HG03342 (cell line): Measurements from ENCODE around the gene PDGFB.

ENCODE experiments used
- ATAC-seq: cut with Tn5 transposase; IDR thresholded peaks from one replicate; pipeline ENCODE4 v1.9.1; 2021; ENCODE audit warnings: mild to moderate bottlenecking, moderate library complexity; ENCODE audit not compliant: unreplicated experiment

Gene PDGFB

GRCh38 chr22:39254789-39255298 is 10.1 kb upstream of the PDGFB start:
- ATAC-seq = no peak

GRCh38 chr22:39254122-39254521 is 9.3 kb upstream of the PDGFB start:
- ATAC-seq = no peak

DNA sequence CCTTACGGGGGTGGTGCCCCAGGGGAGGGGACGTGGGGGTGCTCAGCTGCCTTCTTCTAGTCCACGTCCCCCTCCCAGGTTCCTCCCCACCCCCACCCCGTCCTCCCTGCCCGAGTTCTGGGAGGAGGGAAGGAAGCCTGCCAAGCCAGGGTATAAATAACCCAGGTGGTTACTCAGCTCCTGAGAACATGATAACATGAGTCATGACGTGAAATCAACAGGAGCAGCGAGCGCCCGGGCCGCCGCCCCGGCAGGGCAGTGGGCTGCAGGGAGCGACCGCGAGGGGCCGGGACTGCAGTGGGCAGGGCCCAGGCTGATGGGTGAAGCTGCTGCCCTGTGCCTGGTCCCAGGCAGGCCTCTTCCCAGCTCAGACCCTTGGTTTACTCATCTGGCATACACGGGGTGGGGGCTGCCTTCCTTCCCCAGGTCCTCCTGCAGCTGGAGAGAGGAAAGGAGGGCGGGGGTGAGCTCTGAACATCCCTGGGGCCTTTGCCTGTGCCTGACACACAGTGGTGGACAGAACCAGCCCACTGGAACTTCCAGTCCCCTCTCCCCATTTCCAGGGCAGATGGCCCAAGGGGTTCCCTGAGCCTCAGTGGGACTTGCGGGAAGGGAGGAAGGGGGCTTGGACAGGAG is 8.8 kb upstream of the PDGFB start:
- ATAC-seq = no peak

- ATAC-seq = no peak
Measured at GRCh38 chr22:39252461-39253434, 8.0 kb upstream of the PDGFB start.

- ATAC-seq = no peak
Measured at GRCh38 chr22:39251762-39252460, 7.1 kb upstream of the PDGFB start.

GRCh38 chr22:39250838-39251237 is 6.1 kb upstream of the PDGFB start:
- ATAC-seq = no peak

DNA sequence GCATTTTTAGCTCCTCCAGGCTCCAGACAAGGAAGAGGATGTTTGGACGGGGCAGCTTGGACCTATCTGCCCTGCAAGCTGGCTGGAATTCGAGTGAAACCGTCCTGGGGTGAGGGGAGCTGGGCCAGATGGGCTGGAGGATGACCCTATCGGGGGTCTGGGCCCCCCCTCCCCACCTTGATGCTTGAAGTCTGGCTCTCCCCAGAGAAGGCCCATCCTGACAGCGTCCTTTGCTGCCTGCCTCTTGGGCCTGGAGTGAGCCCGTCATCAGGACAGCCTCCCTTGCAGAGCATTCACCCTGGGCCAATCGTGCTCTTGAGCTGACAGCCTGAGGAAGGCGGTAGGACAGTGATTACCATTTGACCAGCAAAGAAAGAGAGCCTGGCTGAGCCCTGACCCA is 5.3 kb upstream of the PDGFB start:
- no peak for ATAC-seq

DNA sequence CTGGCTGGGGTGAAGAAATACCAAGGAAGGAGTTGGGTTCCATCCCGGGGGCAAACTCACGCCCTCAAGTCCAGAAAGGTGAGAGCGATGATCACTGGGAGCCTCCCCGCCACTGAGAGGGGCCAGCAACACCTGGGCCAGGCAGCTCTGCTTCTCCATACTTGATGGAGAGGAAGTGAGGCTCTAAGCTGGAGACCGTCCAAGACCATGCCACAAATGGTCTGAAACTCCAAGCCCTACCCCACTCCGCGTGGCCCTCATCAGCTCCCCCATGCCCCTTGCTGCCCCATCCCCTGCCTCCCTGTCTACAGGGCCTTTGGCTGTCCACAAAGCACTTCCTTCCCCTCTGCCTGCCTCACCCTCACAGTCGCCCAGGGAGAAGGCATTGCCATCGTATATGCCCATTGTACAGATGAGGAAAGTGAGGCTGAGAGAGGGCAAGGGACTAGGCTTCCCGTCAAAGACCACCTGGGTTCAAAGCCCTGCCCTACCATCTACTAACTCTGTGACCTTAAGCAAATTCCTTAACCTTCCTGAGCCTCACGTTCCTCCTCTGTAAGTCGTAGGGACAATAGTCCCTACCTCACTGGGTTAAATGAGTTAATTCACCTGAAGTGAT is 4.4 kb upstream of the PDGFB start:
- ATAC-seq = no peak

DNA sequence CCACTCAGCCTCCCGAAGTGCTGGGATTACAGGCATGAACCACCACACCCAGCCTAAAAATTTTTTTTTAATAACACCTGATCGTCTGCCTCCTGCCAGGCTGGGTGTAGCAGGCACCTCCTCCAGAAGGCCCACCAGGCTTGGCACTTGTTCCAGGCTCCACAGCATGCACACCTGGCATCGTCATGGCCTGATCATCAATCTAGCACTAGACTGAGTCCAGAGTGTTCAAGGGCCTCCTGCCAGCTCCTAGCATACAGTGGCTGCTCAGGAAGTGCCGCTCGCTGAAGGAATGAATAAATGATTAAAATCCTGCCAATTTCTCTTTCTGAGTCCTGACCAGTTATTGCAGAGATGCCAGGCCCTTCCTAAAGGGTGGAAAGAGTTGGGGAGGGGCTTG is 3.5 kb upstream of the PDGFB start:
- ATAC-seq = no peak

DNA sequence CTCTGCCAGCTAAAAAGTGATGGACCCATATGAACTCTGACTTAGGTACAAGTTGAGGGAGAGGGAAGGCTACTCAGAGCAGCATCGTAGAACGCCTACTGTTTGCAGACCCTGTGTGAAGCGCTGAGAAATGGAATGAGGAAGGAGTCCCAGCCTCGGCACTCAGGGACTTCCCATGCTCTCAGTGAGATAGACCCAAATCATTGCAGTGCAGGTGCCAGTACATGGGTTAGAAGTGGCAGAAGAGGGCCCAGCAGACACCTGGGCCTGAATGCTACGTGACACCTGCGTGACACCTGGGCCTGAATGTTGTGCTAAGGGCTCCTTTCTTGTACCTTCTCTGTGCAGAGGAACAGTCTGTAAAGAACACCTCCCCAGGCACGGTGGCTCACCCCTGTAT is 2.6 kb upstream of the PDGFB start:
- no peak for ATAC-seq

DNA sequence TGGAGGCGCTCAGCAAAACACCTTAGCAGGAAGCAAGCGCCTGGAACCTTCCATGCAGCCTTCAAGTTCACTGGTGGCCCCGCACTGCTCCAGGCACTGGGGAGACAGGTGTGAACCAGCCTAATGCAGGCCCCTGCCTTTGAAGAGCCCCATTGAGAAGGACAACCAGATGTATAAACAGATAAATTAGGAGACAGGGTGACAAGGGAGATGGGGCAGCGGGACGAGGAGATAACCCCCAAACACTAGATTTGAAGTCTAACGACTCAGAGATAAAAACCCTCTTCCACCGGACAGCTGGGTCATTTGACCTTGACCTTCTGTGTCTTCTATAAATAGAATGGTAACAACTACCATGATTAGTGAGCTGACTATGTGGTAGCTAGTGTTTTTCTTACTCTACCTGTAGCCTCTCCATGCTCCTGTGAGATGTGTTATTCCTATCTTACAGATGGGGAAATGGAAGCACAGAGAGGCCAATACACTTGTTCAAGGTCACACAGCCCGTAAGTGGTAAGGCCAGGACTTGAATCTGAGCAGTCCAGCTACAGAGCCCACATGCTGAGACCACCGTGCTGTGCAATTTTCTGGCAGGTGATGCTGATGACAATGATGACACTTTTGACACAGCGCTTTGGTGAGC is 2.0 kb upstream of the PDGFB start:
- ATAC-seq = no peak

DNA sequence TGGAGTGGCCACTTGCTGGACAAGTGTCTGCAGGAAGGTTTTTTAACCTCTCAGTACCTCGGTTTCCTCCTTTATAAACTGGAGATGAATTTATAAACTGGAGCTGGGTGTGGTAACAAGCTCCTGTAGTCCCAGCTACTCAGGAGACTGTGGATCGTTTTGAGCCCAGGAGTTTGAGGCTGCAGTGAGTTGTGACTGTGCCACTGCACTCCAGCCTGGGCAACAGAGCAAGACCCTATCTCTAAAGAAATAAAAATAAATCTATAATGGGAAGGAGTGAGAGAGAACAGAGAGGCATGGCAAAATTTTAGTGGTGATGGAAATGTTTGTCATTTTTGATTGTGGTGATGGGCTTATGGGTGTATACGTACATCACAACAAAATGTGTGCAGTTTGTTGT is 1.4 kb upstream of the PDGFB start:
- no peak for ATAC-seq

DNA sequence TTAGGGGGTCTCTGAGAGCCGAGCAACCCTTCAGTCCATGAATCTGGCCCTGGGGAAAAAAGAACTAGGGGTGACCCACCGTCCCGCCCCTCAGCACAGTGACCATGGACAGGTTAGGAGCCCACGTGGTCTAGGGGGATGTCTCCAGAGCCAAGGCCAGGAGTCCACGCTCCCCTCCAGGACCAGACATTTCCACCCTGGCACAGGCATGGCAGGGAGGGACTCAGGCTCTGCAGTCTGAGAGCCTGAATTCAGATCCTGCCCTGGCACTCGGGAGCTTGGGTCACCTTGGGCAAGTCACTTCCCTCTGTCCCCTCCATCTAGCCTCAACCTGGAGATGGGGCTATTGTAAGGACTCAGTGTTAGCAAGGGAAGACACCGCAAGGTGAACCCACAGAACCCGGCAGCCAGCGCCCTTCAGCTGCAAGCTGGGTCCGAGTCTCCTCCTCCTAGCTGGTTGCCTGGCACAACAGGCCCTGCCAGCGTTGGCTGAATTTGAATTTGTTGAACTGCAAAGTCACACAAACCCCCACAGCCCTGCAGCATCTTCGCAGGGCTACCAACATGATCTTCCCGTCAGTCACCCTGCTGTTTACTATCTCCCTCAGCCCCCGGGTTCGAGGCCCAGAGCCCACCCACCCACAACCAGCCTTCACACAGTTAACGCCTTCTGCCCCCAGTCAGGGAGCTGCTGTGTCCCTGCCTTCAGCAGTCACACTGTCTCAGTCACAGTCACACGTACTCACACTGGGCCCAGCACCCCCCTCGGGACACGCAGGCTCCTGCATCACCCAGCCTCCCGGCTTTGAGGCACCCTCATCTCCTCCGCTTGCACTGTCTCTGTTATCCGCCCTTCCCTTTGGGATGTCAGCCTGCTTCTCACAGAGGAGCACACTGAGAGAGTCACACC is 603 bp upstream of the PDGFB start:
- ATAC-seq = no peak

- ATAC-seq = no peak
Measured at GRCh38 chr22:39244136-39244495, 666 bp downstream of the PDGFB start.

DNA sequence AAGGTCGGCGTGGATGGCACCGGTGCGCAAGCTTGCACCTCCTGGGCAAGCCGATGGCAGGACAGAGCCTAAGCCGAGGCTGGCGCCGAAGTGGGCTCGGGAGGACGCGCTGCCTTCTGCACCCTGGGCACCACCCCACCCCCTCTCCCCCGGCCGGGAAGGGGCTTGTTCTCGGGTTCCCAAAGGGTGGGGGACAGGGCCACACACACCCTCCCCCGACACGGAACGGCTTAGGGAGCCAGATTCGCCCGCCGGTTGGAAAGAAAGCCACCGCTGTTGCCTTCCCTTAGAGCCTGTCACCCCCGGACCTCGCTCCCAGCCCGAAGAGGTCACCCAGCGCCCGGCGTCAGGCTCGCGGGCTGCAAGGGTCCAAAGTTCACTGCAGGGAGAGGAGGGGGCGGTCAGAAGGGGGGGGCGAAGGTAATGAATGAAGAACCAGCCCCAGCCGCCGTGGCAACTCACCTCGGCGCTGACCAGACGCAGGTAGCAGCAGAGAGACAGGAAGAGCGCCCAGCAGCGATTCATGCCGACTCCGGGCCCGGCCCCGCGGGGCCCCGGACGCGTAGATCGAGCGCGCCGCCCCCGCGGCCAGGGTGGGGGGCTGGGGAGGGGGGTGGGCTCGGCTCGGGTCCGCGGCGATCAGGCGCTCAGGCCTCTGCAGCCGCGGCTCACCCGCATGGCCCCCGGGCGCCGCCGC is 1.2 kb downstream of the PDGFB start:
- ATAC-seq = no peak

GRCh38 chr22:39242595-39243438 is 2.0 kb downstream of the PDGFB start:
- ATAC-seq = no peak

GRCh38 chr22:39241794-39242594 is 2.8 kb downstream of the PDGFB start:
- no peak for ATAC-seq
